GM12892 (cell line): ENCODE data around the gene IRAK2.

Source experiments
- POLR2A ChIP-seq: IDR thresholded peaks from 2 replicates; pipeline ENCODE4 v1.6.1; 2011; ENCODE audit warnings: low read depth, low read length, control low read depth
- POLR2AphosphoS5 ChIP-seq: IDR thresholded peaks from 2 replicates; pipeline ENCODE4 v1.6.1; 2011; ENCODE audit warnings: low read depth, low read length, control low read depth
- TAF1 ChIP-seq: IDR thresholded peaks from 2 replicates; pipeline ENCODE4 v1.6.1; 2011; ENCODE audit warnings: low read depth, mild to moderate bottlenecking, control low read depth, low read length, borderline replicate concordance

GRCh38 chr3:10272977-10273376 is 108.3 kb downstream of the IRAK2 start:
- TF ChIP-seq POLR2A (no peak), POLR2AphosphoS5 (no peak), TAF1 (no peak)
